IMR-90 (cell line): Measurements from ENCODE around the gene PSAPL1. TPM values are rescaled to one million over a fixed set of nuclear protein-coding genes. Genes with fewer than 3 reads are reported as not detected.

Experiments used
- ATAC-seq: fragments of 200-7000 bp; cut with Tn5 transposase; 2 replicates; pipeline ENCODE4 v1.9.1; 2020; ENCODE audit warnings: low read depth, mild to moderate bottlenecking, moderate library complexity
- BruUV-seq: library from RNA; stranded (reverse); fragments of 400-500 nt; replicated peaks from 2 replicates; lab custom pipeline; 2021; lab: Mats Ljungman, UMichigan
- CTCF ChIA-PET: fragments of 300-600 bp; formaldehyde crosslinking; extraction: SDS; loops from one replicate; lab custom pipeline; 2021; ENCODE audit warnings: antibody characterized with exemption; lab: Yijun Ruan, JAX
- POLR2A ChIA-PET: fragments of 300-600 bp; sonication (Branson Sonifier 250); formaldehyde crosslinking; loops from one replicate; lab custom pipeline; 2022; ENCODE audit warnings: antibody characterized with exemption; ENCODE audit not compliant: unreplicated experiment; lab: Charles Lee
- DNase-seq: peaks from one replicate; pipeline ENCODE4 v3.0.0; 2013
- H2AFZ ChIP-seq: replicated peaks from 2 replicates; pipeline ENCODE3; 2013; ENCODE audit warnings: low read length, mild to moderate bottlenecking; ENCODE audit not compliant: poor library complexity
- H2AK5ac ChIP-seq: 2 replicates; pipeline ENCODE4 v1.6.1; 2013; ENCODE audit warnings: low read depth, low read length, inconsistent platforms
- H2AK9ac ChIP-seq: replicated peaks from 2 replicates; pipeline ENCODE3; 2013; ENCODE audit warnings: mild to moderate bottlenecking, low read depth, low read length, moderate library complexity; ENCODE audit not compliant: poor library complexity
- H2BK120ac ChIP-seq: 2 replicates; pipeline ENCODE4 v1.6.1; 2013; ENCODE audit warnings: low read depth, low read length, inconsistent platforms
- H2BK15ac ChIP-seq: 3 replicates; pipeline ENCODE4 v1.6.1; 2013; ENCODE audit warnings: low read depth, low read length, inconsistent platforms
- H2BK20ac ChIP-seq: 2 replicates; pipeline ENCODE4 v1.6.1; 2013; ENCODE audit warnings: low read depth, mild to moderate bottlenecking, inconsistent platforms, low read length, moderate library complexity
- H2BK5ac ChIP-seq: 2 replicates; pipeline ENCODE4 v1.6.1; 2013; ENCODE audit warnings: mild to moderate bottlenecking, low read depth, low read length, inconsistent platforms; ENCODE audit not compliant: poor library complexity, severe bottlenecking
- H3K14ac ChIP-seq: replicated peaks from 2 replicates; pipeline ENCODE4 v1.6.1; 2013; ENCODE audit warnings: low read depth, low read length, inconsistent platforms
- H3K18ac ChIP-seq: 2 replicates; pipeline ENCODE4 v1.6.1; 2013; ENCODE audit warnings: low read depth, low read length, control low read depth
- H3K23ac ChIP-seq: 2 replicates; pipeline ENCODE4 v1.6.1; 2013; ENCODE audit warnings: low read depth, low read length, inconsistent platforms
- H3K27ac ChIP-seq: 2 replicates; pipeline ENCODE4 v1.5.1; 2013; ENCODE audit warnings: mild to moderate bottlenecking, control low read depth, low read length; ENCODE audit not compliant: insufficient read depth
- H3K27me3 ChIP-seq: 2 replicates; pipeline ENCODE4 v1.6.1; 2013; ENCODE audit warnings: low read length; ENCODE audit not compliant: control insufficient read depth, insufficient read depth
- H3K36me3 ChIP-seq: 2 replicates; pipeline ENCODE4 v1.6.1; 2013; ENCODE audit warnings: low read length, mixed read lengths; ENCODE audit not compliant: control insufficient read depth, insufficient read depth
- H3K4ac ChIP-seq: 2 replicates; pipeline ENCODE4 v1.6.1; 2013; ENCODE audit warnings: low read depth, low read length, inconsistent platforms
- H3K4me1 ChIP-seq: 2 replicates; pipeline ENCODE4 v1.6.1; 2013; ENCODE audit warnings: low read length, mixed read lengths; ENCODE audit not compliant: control insufficient read depth, insufficient read depth
- H3K4me2 ChIP-seq: 2 replicates; pipeline ENCODE4 v1.6.1; 2013; ENCODE audit warnings: low read depth, mild to moderate bottlenecking, control low read depth, low read length, moderate library complexity
- H3K4me3 ChIP-seq: 2 replicates; pipeline ENCODE4 v1.5.1; 2013; ENCODE audit warnings: low read depth, mild to moderate bottlenecking, control low read depth, low read length, moderate library complexity; ENCODE audit not compliant: insufficient read depth
- H3K56ac ChIP-seq: 2 replicates; pipeline ENCODE4 v1.6.1; 2013; ENCODE audit warnings: low read length, inconsistent platforms; ENCODE audit not compliant: insufficient read depth; ENCODE audit errors: extremely low read depth
- H3K79me1 ChIP-seq, 2 experiments: 2 replicates each; pipeline ENCODE4 v1.6.1; 2013; ENCODE audit warnings: low read length in 2 of 2, inconsistent platforms in 1 of 2, low read depth in 1 of 2
- H3K9ac ChIP-seq: 2 replicates; pipeline ENCODE4 v1.6.1; 2013; ENCODE audit warnings: low read depth, low read length, control low read depth
- H3K9me1 ChIP-seq: 2 replicates; pipeline ENCODE4 v1.6.1; 2013; ENCODE audit warnings: low read length, inconsistent platforms; ENCODE audit not compliant: insufficient read depth
- H3K9me3 ChIP-seq: 2 replicates; pipeline ENCODE4 v1.6.1; 2013; ENCODE audit warnings: low read length; ENCODE audit not compliant: control insufficient read depth, insufficient read depth
- H4K20me1 ChIP-seq: 2 replicates; pipeline ENCODE4 v1.6.1; 2013; ENCODE audit warnings: low read length, inconsistent platforms; ENCODE audit not compliant: insufficient read depth
- H4K5ac ChIP-seq: 2 replicates; pipeline ENCODE4 v1.6.1; 2013; ENCODE audit warnings: mild to moderate bottlenecking, low read depth, low read length, control low read depth
- H4K8ac ChIP-seq, 2 experiments: 2 replicates each; pipeline ENCODE4 v1.6.1; 2013; ENCODE audit warnings: low read depth in 2 of 2, low read length in 2 of 2, control low read depth in 1 of 2, inconsistent platforms in 1 of 2
- H4K91ac ChIP-seq: 2 replicates; pipeline ENCODE4 v1.6.1; 2013; ENCODE audit warnings: low read depth, low read length, inconsistent platforms; ENCODE audit not compliant: insufficient read depth
- CEBPB ChIP-seq: IDR thresholded peaks from 2 replicates; pipeline ENCODE4 v1.6.1; 2012; ENCODE audit warnings: low read depth, low read length, improper control_type of control experiment
- CHD1 ChIP-seq: IDR thresholded peaks from 2 replicates; pipeline ENCODE4 v1.6.1; 2012; ENCODE audit warnings: low read depth, low read length, improper control_type of control experiment
- ELK1 ChIP-seq: fragments of 150-350 bp; IDR thresholded peaks from 2 replicates; pipeline ENCODE4 v1.6.1; 2016; ENCODE audit warnings: low read depth, mild to moderate bottlenecking, low read length, moderate library complexity, borderline replicate concordance
- FOS ChIP-seq: fragments of 150-350 bp; IDR thresholded peaks from 2 replicates; pipeline ENCODE4 v1.6.1; 2016; ENCODE audit warnings: low read depth, low read length
- MAFK ChIP-seq: IDR thresholded peaks from 2 replicates; pipeline ENCODE4 v1.6.1; 2012; ENCODE audit warnings: low read depth, low read length, improper control_type of control experiment
- MAZ ChIP-seq: IDR thresholded peaks from 2 replicates; pipeline ENCODE4 v1.6.1; 2012; ENCODE audit warnings: low read depth, mild to moderate bottlenecking, low read length, improper control_type of control experiment, moderate library complexity, borderline replicate concordance
- NFE2L2 ChIP-seq: fragments of 150-350 bp; IDR thresholded peaks from 2 replicates; pipeline ENCODE4 v1.6.1; 2016; ENCODE audit warnings: low read depth, mild to moderate bottlenecking, low read length
- POLR2A ChIP-seq: IDR thresholded peaks from 2 replicates; pipeline ENCODE4 v1.6.1; 2012; ENCODE audit warnings: mild to moderate bottlenecking, low read depth, low read length
- RAD21 ChIP-seq: IDR thresholded peaks from 2 replicates; pipeline ENCODE4 v1.6.1; 2012; ENCODE audit warnings: low read length, improper control_type of control experiment
- RCOR1 ChIP-seq: IDR thresholded peaks from 2 replicates; pipeline ENCODE4 v1.6.1; 2012; ENCODE audit warnings: mild to moderate bottlenecking, low read length, improper control_type of control experiment; ENCODE audit not compliant: insufficient replicate concordance
- RFX5 ChIP-seq: IDR thresholded peaks from 2 replicates; pipeline ENCODE4 v1.8.0; 2012; ENCODE audit warnings: low read depth, mild to moderate bottlenecking, low read length, moderate library complexity
- SMC3 ChIP-seq: fragments of 150-350 bp; IDR thresholded peaks from 2 replicates; pipeline ENCODE4 v1.6.1; 2016; ENCODE audit warnings: low read depth, mild to moderate bottlenecking, antibody characterized with exemption, low read length, moderate library complexity
- WGBS, 2 experiments: methylation state at CpG; one replicate each; pipeline versions ENCODE4 v1.1.5 to v1.1.7; 2013; ENCODE audit warnings: missing lambda C conversion rate in 2 of 2; ENCODE audit not compliant: insufficient read length in 1 of 2; ENCODE audit errors: extremely low coverage in 2 of 2; 5-methylcytosine and 5-hydroxymethylcytosine counted together
- dilution Hi-C: fragments of 300-500 bp; cut with HindIII; formaldehyde crosslinking; loops from one replicate; pipeline ENCODE4 v1.14.3; 2018; ENCODE audit warnings: low sequenced_read_pairs; ENCODE audit not compliant: unreplicated experiment
- in situ Hi-C: fragments of 300-500 bp; cut with MboI; formaldehyde crosslinking; loops from 3 replicates; pipeline ENCODE4 v1.14.3; 2019; ENCODE audit warnings: low sequenced_read_pairs, inconsistent platforms, mixed read lengths
- intact Hi-C: fragments of 100-400 bp; cut with micrococcal nuclease; formaldehyde crosslinking; loops from 2 replicates; pipeline ENCODE4 v1.10.0; 2022
- polyA plus RNA-seq, 3 experiments: library from polyadenylated mRNA; depleted of rRNA; stranded (reverse); fragments of >200 nt; gene quantifications; 2 replicates each; pipeline ENCODE4 v1.2.3, GENCODE V29; 2012; ENCODE audit warnings: low replicate concordance in 1 of 3
- total RNA-seq: library from RNA; depleted of rRNA; stranded (reverse); fragments of >200 nt; gene quantifications from 2 replicates; pipeline ENCODE4 v1.2.3, GENCODE V29; 2012
- TF ChIP-seq, protein P1 (sequence below): fragments of 150-350 bp; IDR thresholded peaks from 2 replicates; pipeline ENCODE4 v1.6.1; 2017; ENCODE audit warnings: mild to moderate bottlenecking, antibody characterized with exemption, low read length, low read depth
- TF ChIP-seq, protein P2 (sequence below): conservative IDR thresholded peaks from 2 replicates; pipeline ENCODE4 v1.5.1; 2012; ENCODE audit warnings: mild to moderate bottlenecking, low read depth, low read length, improper control_type of control experiment

Gene PSAPL1
- total and polyA plus RNA-seq, 2 of the 4 experiments (the other 2 are of a cell fraction), result not detected

DNA sequence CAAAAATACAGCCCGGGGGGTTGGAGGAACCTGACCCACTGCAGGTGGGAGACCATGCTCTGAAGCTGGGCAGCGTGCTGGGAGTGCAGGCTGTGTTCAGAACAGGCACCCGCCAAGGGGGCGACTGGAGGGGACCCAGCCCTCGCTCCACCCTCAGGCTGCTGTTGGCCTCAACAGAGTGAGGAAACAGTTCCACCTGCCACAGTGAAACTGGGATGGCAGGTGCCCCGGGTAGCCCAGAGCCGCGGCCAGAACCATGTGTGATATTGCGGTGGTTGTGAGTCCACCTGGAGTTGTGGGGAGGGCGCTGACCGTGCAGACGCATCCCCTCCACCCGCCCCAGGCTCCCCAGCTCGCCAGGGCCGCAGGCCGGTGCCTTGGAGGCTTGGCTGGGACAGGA lies 45.7 kb upstream of the PSAPL1 start:
- no CpG with 5 or more reads among the region's 16 CpGs for WGBS, 2 experiments
- dilution Hi-C loops, result no loop called here
- TF ChIP-seq FOS (no peak), RFX5 (no peak), ELK1 (no peak), RAD21 (no peak), CEBPB (no peak), SMC3 (no peak), RCOR1 (no peak), CHD1 (no peak), MAZ (no peak), POLR2A (no peak), MAFK (no peak), NFE2L2 (no peak)
- TF ChIP-seq, protein P1, sequence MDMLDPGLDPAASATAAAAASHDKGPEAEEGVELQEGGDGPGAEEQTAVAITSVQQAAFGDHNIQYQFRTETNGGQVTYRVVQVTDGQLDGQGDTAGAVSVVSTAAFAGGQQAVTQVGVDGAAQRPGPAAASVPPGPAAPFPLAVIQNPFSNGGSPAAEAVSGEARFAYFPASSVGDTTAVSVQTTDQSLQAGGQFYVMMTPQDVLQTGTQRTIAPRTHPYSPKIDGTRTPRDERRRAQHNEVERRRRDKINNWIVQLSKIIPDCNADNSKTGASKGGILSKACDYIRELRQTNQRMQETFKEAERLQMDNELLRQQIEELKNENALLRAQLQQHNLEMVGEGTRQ, result no peak
- TF ChIP-seq, protein P2, sequence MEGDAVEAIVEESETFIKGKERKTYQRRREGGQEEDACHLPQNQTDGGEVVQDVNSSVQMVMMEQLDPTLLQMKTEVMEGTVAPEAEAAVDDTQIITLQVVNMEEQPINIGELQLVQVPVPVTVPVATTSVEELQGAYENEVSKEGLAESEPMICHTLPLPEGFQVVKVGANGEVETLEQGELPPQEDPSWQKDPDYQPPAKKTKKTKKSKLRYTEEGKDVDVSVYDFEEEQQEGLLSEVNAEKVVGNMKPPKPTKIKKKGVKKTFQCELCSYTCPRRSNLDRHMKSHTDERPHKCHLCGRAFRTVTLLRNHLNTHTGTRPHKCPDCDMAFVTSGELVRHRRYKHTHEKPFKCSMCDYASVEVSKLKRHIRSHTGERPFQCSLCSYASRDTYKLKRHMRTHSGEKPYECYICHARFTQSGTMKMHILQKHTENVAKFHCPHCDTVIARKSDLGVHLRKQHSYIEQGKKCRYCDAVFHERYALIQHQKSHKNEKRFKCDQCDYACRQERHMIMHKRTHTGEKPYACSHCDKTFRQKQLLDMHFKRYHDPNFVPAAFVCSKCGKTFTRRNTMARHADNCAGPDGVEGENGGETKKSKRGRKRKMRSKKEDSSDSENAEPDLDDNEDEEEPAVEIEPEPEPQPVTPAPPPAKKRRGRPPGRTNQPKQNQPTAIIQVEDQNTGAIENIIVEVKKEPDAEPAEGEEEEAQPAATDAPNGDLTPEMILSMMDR, result no peak
- no peak overlapping the region for H3K4me3 ChIP-seq
- intact Hi-C loops, result no loop called here
- DNase-seq (no peak), ATAC-seq (no peak)
- no peak overlapping the region for H3K27ac ChIP-seq
- H3K36me3 ChIP-seq, result no peaks in the 10 kb centered on the region
- no peak overlapping the region for H2AFZ ChIP-seq
- no peak overlapping the region for H4K8ac ChIP-seq
- H4K91ac ChIP-seq, result no peak overlapping the region
- no peaks in the 10 kb centered on the region for H4K20me1 ChIP-seq
- H3K9me1 ChIP-seq, result no peaks in the 10 kb centered on the region
- no peak overlapping the region for H3K4ac ChIP-seq
- H3K23ac ChIP-seq, result no peak overlapping the region
- H3K14ac ChIP-seq, result no peak overlapping the region
- no peak overlapping the region for H2BK5ac ChIP-seq
- H3K18ac ChIP-seq, result no peak overlapping the region
- no peaks in the 10 kb centered on the region for H3K79me1 ChIP-seq
- in situ Hi-C loops, result no loop called here
- no peak overlapping the region for H2AK9ac ChIP-seq
- H2BK120ac ChIP-seq, result no peak overlapping the region
- peaks cover 32% of the 10 kb centered on the region for H3K27me3 ChIP-seq
- H4K5ac ChIP-seq, result no peak overlapping the region
- H2BK20ac ChIP-seq, result no peak overlapping the region
- H3K56ac ChIP-seq, result no peak overlapping the region
- no peaks in the 10 kb centered on the region for H3K9me3 ChIP-seq
- H3K4me1 ChIP-seq, result no peaks in the 10 kb centered on the region
- no peak overlapping the region for H2BK15ac ChIP-seq
- no peak overlapping the region for H2AK5ac ChIP-seq
- H3K9ac ChIP-seq, result no peak overlapping the region
- CTCF ChIA-PET, result no interaction called here
- BruUV-seq, result no TSS peak
- no peak overlapping the region for H3K4me2 ChIP-seq
- POLR2A ChIA-PET, result no interaction called here
